Measurements from ENCODE around the gene NOTUM. TPM values are rescaled to one million over a fixed set of nuclear protein-coding genes. Genes with fewer than 3 reads are reported as not detected.
A peak's percentile ranks its signal among the peaks of the same experiment; 100 is the strongest.

The NOTUM gene
- total and polyA plus RNA-seq, 9 of the 15 experiments (the other 6 are each of a cell fraction or from before 2014, with no cell fraction given) = 0.03 to 14.0 (median 4.1) TPM

DNA sequence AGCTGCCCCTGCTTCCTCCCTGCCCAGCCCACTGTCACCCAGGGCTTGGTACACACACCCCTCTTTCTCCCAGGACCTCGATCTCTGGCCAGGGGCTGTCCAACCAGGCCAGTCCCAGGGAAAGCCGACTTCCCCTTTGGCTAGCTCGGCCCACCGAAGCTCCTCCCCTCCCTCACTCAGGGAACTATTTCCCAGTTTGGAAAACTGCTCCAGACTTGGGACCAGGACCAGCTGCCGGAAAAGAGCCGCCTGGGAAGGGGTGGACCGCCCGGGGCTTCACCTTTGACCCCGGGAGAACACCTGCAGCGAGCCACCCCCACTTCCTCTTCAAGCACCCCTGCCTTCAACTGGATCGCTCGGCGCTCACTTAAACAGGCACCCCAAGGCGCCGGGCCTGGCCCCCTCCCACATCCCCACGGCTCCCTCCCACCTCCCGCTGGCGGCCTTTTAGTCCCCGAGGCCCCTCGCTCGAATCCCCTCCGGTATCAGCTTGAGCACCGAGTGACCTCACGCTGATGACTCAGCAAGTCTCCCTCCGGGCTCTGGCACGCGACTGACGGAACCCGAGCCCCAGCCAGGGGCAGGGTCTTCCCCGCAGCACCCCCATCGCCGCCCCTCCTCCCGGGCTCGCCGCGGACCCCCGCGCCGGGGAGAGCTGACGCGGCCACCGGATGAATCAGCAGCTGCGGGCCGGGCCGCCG is 34.4 kb downstream of the NOTUM start (continued):
- no peak for TF ChIP-seq HEY1 (CRISPR knock-in tag; IDR thresholded peaks at IDR 0.05; ENCODE audit: borderline replicate concordance)
- no peak for TF ChIP-seq PTBP1 (IDR thresholded peaks at IDR 0.05; ENCODE audit: low read depth, low read length)
- TF ChIP-seq FOXM1 (IDR thresholded peaks at IDR 0.05; ENCODE audit: low read depth) = no peak
- TF ChIP-seq FOXM1 (CRISPR knock-in tag; IDR thresholded peaks at IDR 0.05; ENCODE audit: low read depth) = 0 out of 2 replicates have a peak, but pooled peaks have one; percentile 3
- peak; percentile 45; the same call in 1 of the 2 replicates for TF ChIP-seq GABPA (tag; conservative IDR thresholded peaks at IDR 0.05; ENCODE audit: low read depth)
- no peak for TF ChIP-seq RFX7 (CRISPR knock-in tag; IDR thresholded peaks at IDR 0.05)
- TF ChIP-seq, protein P1, sequence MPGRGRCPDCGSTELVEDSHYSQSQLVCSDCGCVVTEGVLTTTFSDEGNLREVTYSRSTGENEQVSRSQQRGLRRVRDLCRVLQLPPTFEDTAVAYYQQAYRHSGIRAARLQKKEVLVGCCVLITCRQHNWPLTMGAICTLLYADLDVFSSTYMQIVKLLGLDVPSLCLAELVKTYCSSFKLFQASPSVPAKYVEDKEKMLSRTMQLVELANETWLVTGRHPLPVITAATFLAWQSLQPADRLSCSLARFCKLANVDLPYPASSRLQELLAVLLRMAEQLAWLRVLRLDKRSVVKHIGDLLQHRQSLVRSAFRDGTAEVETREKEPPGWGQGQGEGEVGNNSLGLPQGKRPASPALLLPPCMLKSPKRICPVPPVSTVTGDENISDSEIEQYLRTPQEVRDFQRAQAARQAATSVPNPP (IDR thresholded peaks at IDR 0.05; ENCODE audit: borderline replicate concordance, insufficient read depth, insufficient read length) = no peak
- TF ChIP-seq PRPF4 (IDR thresholded peaks at IDR 0.05; ENCODE audit: insufficient read depth, low read depth, low read length, poor library complexity, severe bottlenecking) = peak; percentile 46
- TF ChIP-seq ZNF324 (CRISPR knock-in tag; IDR thresholded peaks at IDR 0.05) = no peak
- TF ChIP-seq ZNF696 (CRISPR knock-in tag; conservative IDR thresholded peaks at IDR 0.05) = no peak
- TF ChIP-seq HDAC1 (IDR thresholded peaks at IDR 0.05) = peak in 1 of 2 experiments; percentile 50; a peak in 2 of 4 replicates
- 0 out of 2 replicates have a peak, but pooled peaks have one; percentile 6 for TF ChIP-seq REST (IDR thresholded peaks at IDR 0.05; ENCODE audit: borderline replicate concordance)
- no peak for TF ChIP-seq REST (CRISPR knock-in tag; IDR thresholded peaks at IDR 0.05; ENCODE audit: low read depth)
- TF ChIP-seq RHOXF2B (CRISPR knock-in tag; conservative IDR thresholded peaks at IDR 0.05) = no peak
- no peak for TF ChIP-seq ZNF41 (CRISPR knock-in tag; conservative IDR thresholded peaks at IDR 0.05)
- peak; percentile 41; the same call in 1 of the 2 replicates for TF ChIP-seq NCOA1 (IDR thresholded peaks at IDR 0.05; ENCODE audit: low read depth)
- 0 out of 2 replicates have a peak, but pooled peaks have one; percentile 17 for TF ChIP-seq TARDBP (IDR thresholded peaks at IDR 0.05)
- TF ChIP-seq BRD4 (IDR thresholded peaks at IDR 0.05) = peak; percentile 61; the same call in 1 of the 2 replicates
- TF ChIP-seq SMARCC2 (IDR thresholded peaks at IDR 0.05; ENCODE audit: low read depth) = peak; percentile 70
- 0 out of 2 replicates have a peak, but pooled peaks have one; percentile 43 for TF ChIP-seq TGIF2 (CRISPR knock-in tag; IDR thresholded peaks at IDR 0.05)
- TF ChIP-seq DIDO1 (tag; IDR thresholded peaks at IDR 0.05; ENCODE audit: low read depth) = no peak
